Left lung (tissue), 10 donors: Measurements from ENCODE around the gene NANOS3. TPM values are rescaled to one million over a fixed set of nuclear protein-coding genes. Genes with fewer than 3 reads are reported as not detected.

Source experiments
- ATAC-seq: fragments of 200-7000 bp; cut with Tn5 transposase; one replicate; pipeline ENCODE4 v1.9.1; 2020; ENCODE audit warnings: moderate library complexity
- DNase-seq, 4 donors: peaks; one replicate each; pipeline ENCODE4 v3.0.0-alpha.2; 2013 to 2020
- H3K27ac ChIP-seq, 2 donors: fragments of 200-600 bp; sonication (generic) in 1 of 2; one replicate each; pipeline versions ENCODE4 v1.5.0 to v1.8.0; 2020 to 2021
- H3K27me3 ChIP-seq, 2 donors: fragments of 200-600 bp; sonication (generic) in 1 of 2; one replicate each; pipeline versions ENCODE4 v1.5.0 to v1.8.0; 2020 to 2021
- H3K36me3 ChIP-seq, 2 donors: fragments of 200-600 bp; sonication (generic) in 1 of 2; one replicate each; pipeline versions ENCODE4 v1.5.0 to v1.8.0; 2020 to 2021
- H3K4me1 ChIP-seq, 2 donors: fragments of 200-600 bp; one replicate each; pipeline ENCODE4 v1.8.0; 2021
- H3K4me3 ChIP-seq, 2 donors: fragments of 200-600 bp; sonication (generic) in 1 of 2; one replicate each; pipeline versions ENCODE4 v1.5.0 to v1.8.0; 2020 to 2021; ENCODE audit warnings: mild to moderate bottlenecking in 1 of 2
- H3K9me3 ChIP-seq, 2 donors: fragments of 200-600 bp; sonication (generic) in 1 of 2; one replicate each; pipeline versions ENCODE4 v1.5.0 to v1.8.0; 2020 to 2021
- CTCF ChIP-seq, 2 donors: fragments of 200-600 bp; sonication (generic) in 1 of 2; IDR thresholded peaks; one replicate each; pipeline versions ENCODE4 v1.5.0 to v1.8.0; 2021; ENCODE audit warnings: antibody characterized with exemption in 2 of 2
- intact Hi-C, 2 donors: fragments of 100-400 bp; cut with DNase I; formaldehyde crosslinking; loops; one replicate each; pipeline versions ENCODE4 v1.11.2 to v1.14.2; 2022
- polyA plus RNA-seq, 6 donors: library from polyadenylated mRNA; unstranded; fragments of 120-200 nt; gene quantifications; one replicate each; pipeline ENCODE4 v1.2.1, GENCODE V29; 2013; ENCODE audit not compliant: insufficient read length in 6 of 6
- total RNA-seq, 2 donors: library from RNA; stranded (reverse); fragmentation: NEBNext Ultra II Directional; extraction: Animal tissue kit (Norgen Biotek cat#: 25700); gene quantifications; one replicate each; pipeline ENCODE4 v1.2.1, GENCODE V29; 2021
- donor health status: DM: no; HTN: yes; CAD: no.
- donor health status: DM: no; HTN: no; CAD: no.

Gene NANOS3
- total and polyA plus RNA-seq, 8 donors = 0.89 to 3.1 (median 1.8) TPM

- peaks cover 23 to 45% of the 10 kb centered on the region in 2 donors for H3K4me1 ChIP-seq
- intact Hi-C loops = no loop called here
- peak overlapping the region in 1 of 2 donors; percentile 99 for H3K27ac ChIP-seq
- peaks cover 0 to 53% of the 10 kb centered on the region in 2 donors for H3K36me3 ChIP-seq
- no peaks in the 10 kb centered on the region for H3K27me3 ChIP-seq
- H3K9me3 ChIP-seq = no peaks in the 10 kb centered on the region
- no peak overlapping the region for H3K4me3 ChIP-seq
- no peak for ATAC-seq
- no peak for DNase-seq
- no peak for TF ChIP-seq CTCF (IDR thresholded peaks at IDR 0.05)
Measured at GRCh38 chr19:13831537-13832467, 45.1 kb upstream of the NANOS3 start.

DNA sequence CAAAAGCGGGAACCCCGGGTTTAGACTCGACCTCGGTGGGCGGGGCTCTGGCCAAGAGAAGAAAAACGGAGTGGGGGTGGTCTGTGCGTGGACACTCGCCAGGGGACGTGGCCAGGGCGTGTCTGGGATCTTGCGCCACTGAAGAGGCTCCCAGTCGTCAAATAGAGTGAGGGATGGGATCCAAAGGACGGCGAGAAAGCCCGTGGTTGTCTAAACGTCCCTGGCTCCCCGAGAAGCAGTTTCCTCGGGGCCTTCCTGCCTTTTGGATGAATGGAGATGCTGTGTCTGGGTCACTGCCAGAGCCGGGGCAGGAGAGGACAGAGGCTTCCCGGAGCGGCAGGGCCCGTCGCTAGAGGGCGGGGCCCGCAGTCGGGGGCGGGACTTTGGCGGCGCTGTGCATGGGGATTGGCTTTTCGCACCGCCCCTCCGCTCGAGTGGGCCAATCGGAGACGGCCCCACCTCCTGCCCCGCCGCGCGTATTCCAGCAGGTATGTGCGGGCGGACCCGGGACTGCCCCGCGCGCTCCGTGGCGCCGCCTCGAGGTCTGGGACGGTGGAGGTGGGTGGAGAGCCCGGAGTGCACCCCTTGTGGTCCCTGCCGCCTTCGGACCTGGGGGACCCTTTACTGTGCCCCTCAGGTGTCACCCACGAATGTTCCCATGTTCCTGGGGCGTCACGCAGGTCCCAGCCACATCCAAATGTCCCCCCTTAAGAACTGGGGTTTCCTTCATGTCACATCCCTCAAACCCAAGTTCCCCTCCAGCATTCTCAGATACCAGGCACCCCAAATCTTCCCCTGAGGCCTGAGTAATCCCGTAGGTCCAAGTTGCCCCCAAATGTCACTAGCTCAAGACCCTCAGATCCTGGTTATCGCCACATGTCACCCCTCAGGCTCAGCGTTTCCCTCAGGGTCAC lies 43.3 kb upstream of the NANOS3 start:
- no peaks in the 10 kb centered on the region for H3K27me3 ChIP-seq
- peaks cover 0 to 69% of the 10 kb centered on the region in 2 donors for H3K36me3 ChIP-seq
- H3K4me3 ChIP-seq = peak overlapping the region in 1 of 2 donors; percentile 30
- H3K9me3 ChIP-seq = no peaks in the 10 kb centered on the region
- intact Hi-C loops = no loop called here
- TF ChIP-seq CTCF (IDR thresholded peaks at IDR 0.05) = peak in 1 of 2 donors; percentile 41
- peak overlapping the region; percentile 58 to 99 for H3K27ac ChIP-seq
- ATAC-seq = peak; percentile 87
- H3K4me1 ChIP-seq = peaks cover 37 to 63% of the 10 kb centered on the region in 2 donors
- DNase-seq = peak; percentile 80 to 96 (median 94)

DNA sequence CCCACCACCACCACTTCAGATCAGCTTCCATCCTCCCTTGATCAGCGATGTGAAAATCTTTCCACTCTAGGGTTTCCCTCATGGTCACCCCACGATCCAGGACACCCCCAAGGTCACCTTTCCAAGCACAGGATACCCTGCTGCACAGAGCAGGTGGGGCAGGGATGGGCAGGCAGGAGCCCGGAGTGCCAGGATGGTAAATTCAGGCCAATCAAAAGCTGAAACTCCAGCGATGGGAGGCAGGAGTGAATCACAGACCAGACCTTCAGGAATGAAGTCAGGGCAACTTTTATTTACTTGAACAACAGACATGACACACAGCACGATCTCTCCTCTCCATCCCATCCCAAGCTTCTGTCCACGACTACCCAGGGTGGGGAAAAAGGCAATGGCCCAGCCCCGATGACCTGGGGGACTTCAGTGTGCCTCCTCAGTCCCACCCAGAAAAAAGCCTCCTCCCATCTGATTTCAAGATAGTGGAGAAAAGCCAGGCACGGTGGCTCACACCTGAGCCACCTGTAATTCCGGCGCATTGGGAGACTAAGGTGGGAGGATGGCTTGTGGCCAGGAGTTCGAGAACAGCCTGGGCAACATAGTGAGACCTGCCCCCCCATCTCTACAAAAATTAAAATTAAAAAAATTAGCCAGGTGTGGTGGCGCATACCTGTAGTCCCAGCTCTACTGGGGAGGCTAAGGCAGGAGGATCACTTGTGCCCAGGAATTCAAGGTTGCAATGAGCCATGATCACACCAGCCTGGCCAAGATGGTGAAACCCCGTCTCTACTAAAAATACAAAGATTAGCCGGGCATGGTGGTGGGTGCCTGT lies 42.5 kb upstream of the NANOS3 start:
- peak overlapping the region in 1 of 2 donors; percentile 30 for H3K4me3 ChIP-seq
- TF ChIP-seq CTCF (IDR thresholded peaks at IDR 0.05) = no peak
- DNase-seq = no peak
- no peaks in the 10 kb centered on the region for H3K9me3 ChIP-seq
- H3K27me3 ChIP-seq = no peaks in the 10 kb centered on the region
- ATAC-seq = no peak
- intact Hi-C loops = no loop called here
- peak overlapping the region; percentile 58 to 99 for H3K27ac ChIP-seq
- peaks cover 44 to 72% of the 10 kb centered on the region in 2 donors for H3K4me1 ChIP-seq
- H3K36me3 ChIP-seq = peaks cover 0 to 72% of the 10 kb centered on the region in 2 donors

- Histone ChIP-seq H3K9me3 (no peaks in the 10 kb centered on the region), H3K27ac (peak overlapping the region; percentile 86 to 99), H3K4me1 (peaks cover 44 to 79% of the 10 kb centered on the region in 2 donors), H3K36me3 (peaks cover 0 to 58% of the 10 kb centered on the region in 2 donors), H3K27me3 (no peaks in the 10 kb centered on the region), H3K4me3 (peak overlapping the region in 1 of 2 donors; percentile 56)
- no peak for TF ChIP-seq CTCF (IDR thresholded peaks at IDR 0.05)
- intact Hi-C loops = no loop called here
- DNase-seq = peak in 2 of 4 donors; percentile 75 to 93
- ATAC-seq = no peak
Measured at GRCh38 chr19:13835791-13836723, 40.9 kb upstream of the NANOS3 start.
